OCI-LY1 (cell line): ENCODE measurements around the gene ABCF3.

Source experiments
- CTCF ChIP-seq: fragments of 200-600 bp; sonication (generic), shearing (Covaris generic); IDR thresholded peaks from 2 replicates; pipeline ENCODE4 v1.5.1; 2017; ENCODE audit warnings: mild to moderate bottlenecking, antibody characterized with exemption, low read length, moderate library complexity, mixed read lengths
- EZH2 ChIP-seq: fragments of 200-600 bp; sonication (generic), shearing (Covaris generic); IDR thresholded peaks from 2 replicates; pipeline ENCODE4 v1.8.0; 2017; ENCODE audit warnings: borderline replicate concordance, mixed run types, mild to moderate bottlenecking, antibody characterized with exemption, low read length, moderate library complexity, mixed read lengths

- TF ChIP-seq CTCF (no peak), EZH2 (no peak)
These were observed 48.8 kb downstream of the ABCF3 start for GRCh38 chr3:184234671-184235380.
